ENCODE data around the gene SPCS1. TPM values are rescaled to one million over a fixed set of nuclear protein-coding genes. Genes with fewer than 3 reads are reported as not detected.

Gene SPCS1
- total RNA-seq, 1 donor from 2014 or later, result 57.9 TPM

- no peak for TF ChIP-seq CTCF (IDR thresholded peaks at IDR 0.05; ENCODE audit: insufficient read depth, low read length, severe bottlenecking)
- Histone ChIP-seq H3K36me3 (ENCODE audit: control insufficient read depth, insufficient read depth, low read length) (peaks cover 10% of the 10 kb centered on the region), H3K4me3 (ENCODE audit: low read depth, low read length) (no peak overlapping the region), H3K27me3 (ENCODE audit: control insufficient read depth, insufficient read depth, low read length) (no peaks in the 10 kb centered on the region)
- DNase-seq (ENCODE audit: low read depth) (no peak), FAIRE-seq (no peak)
These were observed 27.4 kb upstream of the SPCS1 start for GRCh38 chr3:52678265-52679198.

GRCh38 chr3:52679199-52679538 lies 26.7 kb upstream of the SPCS1 start:
- DNase-seq (ENCODE audit: low read depth) (no peak), FAIRE-seq (no peak)
- Histone ChIP-seq H3K4me3 (ENCODE audit: low read depth, low read length) (no peak overlapping the region), H3K27me3 (ENCODE audit: control insufficient read depth, insufficient read depth, low read length) (no peaks in the 10 kb centered on the region), H3K36me3 (ENCODE audit: control insufficient read depth, insufficient read depth, low read length) (peaks cover 10% of the 10 kb centered on the region)
- TF ChIP-seq CTCF (IDR thresholded peaks at IDR 0.05; ENCODE audit: insufficient read depth, low read length, severe bottlenecking), result no peak

- no peak for TF ChIP-seq CTCF (IDR thresholded peaks at IDR 0.05; ENCODE audit: insufficient read depth, low read length, severe bottlenecking)
- no peak for DNase-seq (ENCODE audit: low read depth)
These were observed 26.1 kb upstream of the SPCS1 start for GRCh38 chr3:52679811-52680210.

GRCh38 chr3:52681596-52681995 lies 24.3 kb upstream of the SPCS1 start:
- peaks cover 10% of the 10 kb centered on the region for H3K36me3 ChIP-seq (ENCODE audit: control insufficient read depth, insufficient read depth, low read length)
- TF ChIP-seq CTCF (IDR thresholded peaks at IDR 0.05; ENCODE audit: insufficient read depth, low read length, severe bottlenecking), result no peak
- FAIRE-seq, result no peak
- H3K27me3 ChIP-seq (ENCODE audit: control insufficient read depth, insufficient read depth, low read length), result no peaks in the 10 kb centered on the region
- H3K4me3 ChIP-seq (ENCODE audit: low read depth, low read length), result no peak overlapping the region
- no peak for DNase-seq (ENCODE audit: low read depth)

More at GRCh38 chr3:52679811-52680210, 26.1 kb upstream of the SPCS1 start:
- no peak for FAIRE-seq
- H3K27me3 ChIP-seq (ENCODE audit: control insufficient read depth, insufficient read depth, low read length), result no peaks in the 10 kb centered on the region
- H3K36me3 ChIP-seq (ENCODE audit: control insufficient read depth, insufficient read depth, low read length), result peaks cover 8% of the 10 kb centered on the region
- H3K4me3 ChIP-seq (ENCODE audit: low read depth, low read length), result no peak overlapping the region

- H3K4me3 ChIP-seq (ENCODE audit: low read depth, low read length), result no peak overlapping the region
- DNase-seq (ENCODE audit: low read depth), result peak; percentile 86
- FAIRE-seq, result no peak
- H3K27me3 ChIP-seq (ENCODE audit: control insufficient read depth, insufficient read depth, low read length), result no peaks in the 10 kb centered on the region
- H3K36me3 ChIP-seq (ENCODE audit: control insufficient read depth, insufficient read depth, low read length), result peaks cover 8% of the 10 kb centered on the region
- TF ChIP-seq CTCF (IDR thresholded peaks at IDR 0.05; ENCODE audit: insufficient read depth, low read length, severe bottlenecking), result peak; percentile 30
These were observed 23.9 kb upstream of the SPCS1 start for GRCh38 chr3:52682016-52682415.

All from bronchial epithelial cell (primary cell).